Measurements from ENCODE around the gene PTGIR.

DNA sequence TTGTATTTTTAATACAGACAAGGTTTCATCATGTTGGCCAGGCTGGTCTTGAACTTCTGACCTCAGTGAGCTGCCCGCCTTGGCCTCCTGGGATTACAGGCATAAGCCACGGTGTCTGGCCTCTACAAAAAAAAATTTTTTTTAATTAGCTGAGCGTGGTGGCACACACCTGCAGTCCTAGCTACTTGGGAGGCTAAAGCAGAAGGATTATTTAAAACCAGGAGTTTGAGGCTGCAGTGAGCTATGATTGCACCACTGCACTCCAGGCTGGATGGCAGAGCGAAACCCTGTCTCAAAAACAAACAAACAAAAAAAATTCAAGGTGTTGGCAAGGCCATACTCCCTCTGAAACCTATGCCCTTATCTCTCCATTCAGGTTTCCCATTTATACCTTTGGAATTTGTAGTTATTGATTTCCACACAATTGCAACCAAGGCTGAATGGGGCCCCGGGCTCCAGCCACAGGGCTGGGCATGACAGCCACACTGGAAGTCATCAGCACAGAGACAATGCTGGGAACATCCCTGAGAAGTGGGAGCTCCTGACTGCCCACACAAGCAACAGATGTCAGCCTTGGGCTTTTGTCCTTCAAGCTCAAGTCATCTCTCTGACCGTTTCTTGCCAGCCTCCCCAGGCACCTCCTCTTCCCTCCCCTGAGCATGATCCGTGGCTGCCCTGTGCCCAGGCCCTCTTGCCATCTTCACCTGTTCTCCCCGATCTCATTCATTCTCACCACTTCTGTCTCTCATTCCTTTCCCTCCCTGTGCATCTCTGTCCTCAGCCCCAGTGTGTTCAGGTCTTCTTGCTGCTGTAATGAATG lies 51.0 kb downstream of the PTGIR start:
- TF ChIP-seq EZH2phosphoT487 (IDR thresholded peaks at IDR 0.05; ENCODE audit: insufficient read depth, low read depth) (no peak), EZH2 (IDR thresholded peaks at IDR 0.05; ENCODE audit: insufficient read depth, poor library complexity, severe bottlenecking) (no peak)
